GM23338 (cell line): ENCODE data around the gene KYAT1.

Source experiments
- POLR2AphosphoS5 ChIP-seq: IDR thresholded peaks from 2 replicates; pipeline ENCODE4 v1.6.1; 2016; ENCODE audit warnings: antibody characterized with exemption, low read depth
- TF ChIP-seq, protein P1 (sequence below), 2 experiments: fragments of 200-600 bp in 1 of 2; sonication (generic) in 1 of 2; conservative IDR thresholded peaks; 2 replicates each; pipeline versions ENCODE4 v1.5.1 to v1.6.1; 2016 to 2017; ENCODE audit warnings: antibody characterized with exemption in 2 of 2, low read depth in 2 of 2, mild to moderate bottlenecking in 2 of 2, moderate library complexity in 1 of 2

GRCh38 chr9:128835246-128836210, 46.2 kb downstream of the KYAT1 start:
- TF ChIP-seq POLR2AphosphoS5: no peak
- TF ChIP-seq, protein P1, sequence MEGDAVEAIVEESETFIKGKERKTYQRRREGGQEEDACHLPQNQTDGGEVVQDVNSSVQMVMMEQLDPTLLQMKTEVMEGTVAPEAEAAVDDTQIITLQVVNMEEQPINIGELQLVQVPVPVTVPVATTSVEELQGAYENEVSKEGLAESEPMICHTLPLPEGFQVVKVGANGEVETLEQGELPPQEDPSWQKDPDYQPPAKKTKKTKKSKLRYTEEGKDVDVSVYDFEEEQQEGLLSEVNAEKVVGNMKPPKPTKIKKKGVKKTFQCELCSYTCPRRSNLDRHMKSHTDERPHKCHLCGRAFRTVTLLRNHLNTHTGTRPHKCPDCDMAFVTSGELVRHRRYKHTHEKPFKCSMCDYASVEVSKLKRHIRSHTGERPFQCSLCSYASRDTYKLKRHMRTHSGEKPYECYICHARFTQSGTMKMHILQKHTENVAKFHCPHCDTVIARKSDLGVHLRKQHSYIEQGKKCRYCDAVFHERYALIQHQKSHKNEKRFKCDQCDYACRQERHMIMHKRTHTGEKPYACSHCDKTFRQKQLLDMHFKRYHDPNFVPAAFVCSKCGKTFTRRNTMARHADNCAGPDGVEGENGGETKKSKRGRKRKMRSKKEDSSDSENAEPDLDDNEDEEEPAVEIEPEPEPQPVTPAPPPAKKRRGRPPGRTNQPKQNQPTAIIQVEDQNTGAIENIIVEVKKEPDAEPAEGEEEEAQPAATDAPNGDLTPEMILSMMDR (conservative IDR thresholded peaks at IDR 0.05; ENCODE audit: low read depth in 2 of 2): no peak
